GM21526 (cell line): Measurements from ENCODE around the gene HIP1.
"Not testable (repeated sequence)": the region's sequence is repeated elsewhere in the genome, so short reads cannot be mapped to it uniquely, and the experiment has no call there.

Source experiments
- ATAC-seq: cut with Tn5 transposase; IDR thresholded peaks from one replicate; pipeline ENCODE4 v1.9.1; 2021; ENCODE audit warnings: moderate library complexity; ENCODE audit not compliant: unreplicated experiment, low FRiP score

Gene HIP1

GRCh38 chr7:75584354-75584753 lies 154.4 kb downstream of the HIP1 start:
- ATAC-seq: no peak

- ATAC-seq: no peak
Observed at GRCh38 chr7:75583255-75583654, 155.5 kb downstream of the HIP1 start.

- ATAC-seq: no peak
Observed at GRCh38 chr7:75579899-75580298, 158.8 kb downstream of the HIP1 start.

- no peak for ATAC-seq
Observed at GRCh38 chr7:75578081-75578480, 160.7 kb downstream of the HIP1 start.

GRCh38 chr7:75575488-75576121 lies 163.1 kb downstream of the HIP1 start:
- ATAC-seq: no peak

GRCh38 chr7:75573477-75574019 lies 165.2 kb downstream of the HIP1 start:
- ATAC-seq: no peak

GRCh38 chr7:75572814-75573213 lies 165.9 kb downstream of the HIP1 start:
- no peak for ATAC-seq

- no peak for ATAC-seq
Observed at GRCh38 chr7:75572396-75572795, 166.3 kb downstream of the HIP1 start.

- no peak for ATAC-seq
Observed at GRCh38 chr7:75571209-75571608, 167.5 kb downstream of the HIP1 start.

- not testable (repeated sequence) for ATAC-seq
Observed at GRCh38 chr7:75569629-75570282, 169.0 kb downstream of the HIP1 start.

- no peak for ATAC-seq
Observed at GRCh38 chr7:75567948-75568595, 170.7 kb downstream of the HIP1 start.

- ATAC-seq: no peak
Observed at GRCh38 chr7:75565132-75565837, 173.5 kb downstream of the HIP1 start.

- no peak for ATAC-seq
Observed at GRCh38 chr7:75563171-75563570, 175.6 kb downstream of the HIP1 start.

GRCh38 chr7:75559976-75560365 lies 178.8 kb downstream of the HIP1 start:
- ATAC-seq: no peak

GRCh38 chr7:75559355-75559975 lies 179.3 kb downstream of the HIP1 start:
- no peak for ATAC-seq

GRCh38 chr7:75556835-75557234 lies 181.9 kb downstream of the HIP1 start:
- not testable (repeated sequence) for ATAC-seq

- ATAC-seq: no peak
Observed at GRCh38 chr7:75555736-75556135, 183.0 kb downstream of the HIP1 start.

GRCh38 chr7:75546237-75547015 lies 192.3 kb downstream of the HIP1 start:
- no peak for ATAC-seq

GRCh38 chr7:75537731-75538130 lies 201.0 kb downstream of the HIP1 start:
- ATAC-seq: no peak
